NCI-H2107 treated with DMSO at 0.1 percent for 48 hours (cell line): Measurements from ENCODE around the gene RNF183.
A peak's percentile ranks its signal among the peaks of the same experiment; 100 is the strongest.
"Not testable (repeated sequence)": the region's sequence is repeated elsewhere in the genome, so short reads cannot be mapped to it uniquely, and the experiment has no call there.

Experiments used
- DNase-seq: peaks from one replicate; lab custom pipeline; 2025; ENCODE audit not compliant: unreplicated experiment; lab: John Stamatoyannopoulos, UW

Gene RNF183

DNA sequence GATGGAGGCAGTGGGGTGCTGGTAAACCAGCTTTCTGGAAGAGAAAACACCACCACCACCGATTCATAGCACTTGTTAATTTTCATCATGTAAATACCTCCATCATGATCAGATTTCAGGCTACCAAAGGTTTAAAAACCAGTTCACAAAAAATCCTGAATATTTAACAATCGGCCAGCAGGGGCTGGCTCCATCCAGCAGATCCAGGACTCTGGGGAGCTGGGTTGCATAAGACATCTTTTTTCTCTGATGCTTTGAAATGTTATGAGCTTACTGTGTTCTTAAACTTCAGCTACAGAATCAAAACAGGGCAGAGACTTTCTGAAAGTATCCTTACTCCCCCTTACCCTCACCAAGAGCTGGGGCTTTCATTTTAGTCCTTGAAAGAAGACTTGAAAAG lies 14.6 kb upstream of the RNF183 start:
- DNase-seq: no peak

DNA sequence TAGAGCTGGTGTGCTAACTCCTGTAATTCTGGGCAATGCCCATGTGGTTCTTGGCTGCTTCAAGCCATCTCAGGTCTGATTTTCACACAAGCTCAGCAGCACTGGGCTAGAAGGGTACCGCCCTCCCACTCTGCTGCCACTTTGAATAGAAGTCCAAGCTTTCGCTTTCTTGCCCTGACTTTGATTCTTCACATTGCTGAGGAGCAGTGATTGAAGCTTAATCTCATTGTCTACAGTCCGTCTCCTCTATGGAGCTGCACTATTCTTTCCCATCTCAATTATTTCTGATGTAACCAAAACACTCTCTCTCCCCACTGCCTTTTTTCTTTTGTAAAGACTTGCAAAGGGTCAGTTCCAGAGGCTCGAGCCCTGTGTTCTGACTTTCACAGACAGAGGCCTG lies 12.9 kb upstream of the RNF183 start:
- DNase-seq: no peak

GRCh38 chr9:113315231-113315630 lies 12.1 kb upstream of the RNF183 start:
- DNase-seq: no peak

GRCh38 chr9:113313261-113313660 lies 10.1 kb upstream of the RNF183 start:
- no peak for DNase-seq

GRCh38 chr9:113311961-113312360 lies 8.8 kb upstream of the RNF183 start:
- no peak for DNase-seq

DNA sequence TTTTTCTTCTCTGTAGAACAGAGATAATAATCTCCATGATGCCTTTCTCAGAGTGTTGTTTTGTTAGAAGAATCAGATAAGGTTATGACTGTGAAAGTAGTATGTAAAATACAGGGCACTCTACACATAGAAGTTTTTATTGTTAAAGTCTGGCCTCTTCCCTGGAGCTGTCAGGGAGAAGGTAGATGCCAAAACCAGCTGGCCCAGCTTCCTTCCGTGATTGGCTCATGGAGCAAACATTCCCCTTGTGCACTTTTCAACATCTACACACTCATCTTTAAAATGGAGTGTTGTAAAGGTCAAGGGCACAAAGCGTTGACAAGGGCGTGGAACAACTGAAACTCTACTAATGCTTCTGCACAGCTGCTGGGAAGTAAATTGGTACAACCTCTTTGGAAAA lies 7.4 kb upstream of the RNF183 start:
- no peak for DNase-seq

- no peak for DNase-seq
Measured at GRCh38 chr9:113309204-113309813, 6.1 kb upstream of the RNF183 start.

DNA sequence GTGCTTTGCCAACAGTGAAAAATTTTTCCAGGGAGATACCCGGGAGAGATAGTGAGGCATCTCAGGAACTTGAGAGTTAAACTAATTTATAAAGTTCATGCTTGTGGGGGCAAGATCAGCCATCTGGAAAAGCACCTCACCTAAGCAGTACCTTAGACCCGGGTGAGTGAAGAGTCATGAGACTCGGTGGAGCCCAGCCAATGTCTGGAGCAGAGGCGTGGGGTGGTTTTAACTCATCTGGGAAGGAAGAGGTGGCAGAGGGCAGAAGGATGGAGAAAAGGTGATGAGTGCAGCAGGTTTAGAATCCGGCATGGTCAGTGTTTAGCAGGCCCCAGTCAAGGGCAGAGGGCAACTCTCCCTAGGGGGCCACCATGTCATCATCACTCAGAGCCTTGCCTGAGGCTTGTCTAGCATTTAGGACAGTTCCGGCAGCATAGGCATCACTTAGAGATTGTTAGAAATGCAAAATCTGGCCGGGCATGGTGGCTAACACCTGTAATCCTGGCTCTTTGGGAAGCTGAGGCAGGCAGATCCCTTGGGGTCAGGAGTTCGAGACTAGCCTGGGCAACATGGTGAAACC lies 4.3 kb upstream of the RNF183 start:
- no peak for DNase-seq

GRCh38 chr9:113306566-113306965 lies 3.4 kb upstream of the RNF183 start:
- DNase-seq: no peak

DNA sequence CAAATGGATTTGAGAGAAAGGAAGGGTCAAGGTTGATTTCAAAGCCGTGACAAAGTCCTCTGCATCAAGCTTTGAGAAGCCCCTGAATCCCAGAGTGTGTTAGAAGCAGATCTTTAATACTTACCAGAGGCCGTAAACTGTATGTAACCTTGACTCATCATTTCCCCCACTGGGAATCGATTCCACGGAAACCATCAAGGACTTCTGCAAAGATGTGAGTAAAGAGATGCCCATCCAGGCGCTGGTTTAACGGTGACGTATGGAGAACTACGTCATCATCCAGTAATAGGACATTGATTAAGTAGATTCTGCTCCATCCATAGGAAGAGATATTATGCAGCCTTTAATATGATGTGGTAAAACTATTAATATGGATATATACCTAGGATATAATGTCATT lies 1.6 kb downstream of the RNF183 start:
- no peak for DNase-seq

DNA sequence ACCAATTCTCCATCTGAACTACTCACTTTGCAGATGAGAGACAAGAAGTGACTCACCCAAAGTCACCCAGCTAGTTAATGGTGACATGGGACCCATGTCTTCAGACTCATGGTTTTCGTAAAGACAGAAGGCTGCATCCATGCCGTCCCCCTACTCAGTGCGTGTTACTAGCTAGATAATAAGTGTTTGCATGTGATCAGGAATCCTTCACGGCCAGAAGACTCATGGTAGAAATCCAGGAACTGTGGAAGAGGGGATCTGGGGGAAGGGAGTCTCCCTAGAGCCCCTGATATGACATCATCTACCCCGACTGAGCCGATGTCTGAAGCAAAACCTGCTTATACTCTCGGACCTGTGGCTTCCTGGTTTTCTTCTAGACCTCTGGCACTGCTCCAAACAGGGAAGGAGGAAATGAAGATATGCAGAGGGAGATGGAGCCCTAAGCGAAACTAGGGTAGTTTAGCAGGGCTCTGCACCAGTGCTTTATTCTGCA lies 3.3 kb downstream of the RNF183 start:
- peak; percentile 20 for DNase-seq

DNA sequence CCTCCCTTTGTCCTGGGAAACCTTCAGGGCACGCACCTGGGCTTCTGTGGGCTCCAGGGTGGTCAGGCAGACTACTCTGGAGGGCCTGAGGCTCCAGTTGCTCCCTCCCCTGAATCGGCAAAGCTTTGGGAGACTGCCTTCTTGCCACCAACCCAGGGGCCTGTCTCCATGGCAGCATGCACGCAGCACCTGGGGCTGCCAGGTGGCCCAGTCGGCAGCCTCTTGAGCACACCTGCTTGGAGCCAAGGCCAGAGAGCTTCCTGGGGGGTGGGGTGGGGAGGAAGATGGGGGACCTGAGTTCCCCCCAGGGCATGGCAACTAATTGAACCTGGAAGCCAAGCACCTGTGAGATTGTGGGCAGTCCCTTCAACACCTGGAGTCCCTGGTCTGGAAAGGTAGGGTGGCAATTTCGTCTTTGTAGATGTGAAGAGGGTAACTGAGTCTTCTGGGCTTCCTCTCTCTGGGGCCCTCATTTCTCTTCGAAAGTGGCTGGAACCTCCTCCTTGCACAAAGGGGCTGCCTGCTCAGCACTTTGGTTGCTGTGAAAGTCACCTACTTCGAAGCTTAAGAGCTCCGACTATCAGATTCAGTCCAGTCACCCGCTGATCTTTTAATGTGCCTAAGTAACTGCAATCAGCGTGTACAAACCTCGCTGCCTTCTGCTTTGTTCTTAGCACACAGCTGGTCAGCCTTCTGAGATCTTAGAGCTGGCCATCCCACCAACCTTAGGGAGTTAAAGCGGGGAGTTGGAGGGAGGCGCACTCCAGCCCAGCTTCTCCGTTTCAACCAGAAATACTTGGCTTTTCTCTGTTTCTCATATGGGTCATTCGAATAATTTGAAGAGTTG lies 4.0 kb downstream of the RNF183 start:
- DNase-seq: peak; percentile 97

GRCh38 chr9:113298311-113298710 lies 4.9 kb downstream of the RNF183 start:
- DNase-seq: no peak

DNA sequence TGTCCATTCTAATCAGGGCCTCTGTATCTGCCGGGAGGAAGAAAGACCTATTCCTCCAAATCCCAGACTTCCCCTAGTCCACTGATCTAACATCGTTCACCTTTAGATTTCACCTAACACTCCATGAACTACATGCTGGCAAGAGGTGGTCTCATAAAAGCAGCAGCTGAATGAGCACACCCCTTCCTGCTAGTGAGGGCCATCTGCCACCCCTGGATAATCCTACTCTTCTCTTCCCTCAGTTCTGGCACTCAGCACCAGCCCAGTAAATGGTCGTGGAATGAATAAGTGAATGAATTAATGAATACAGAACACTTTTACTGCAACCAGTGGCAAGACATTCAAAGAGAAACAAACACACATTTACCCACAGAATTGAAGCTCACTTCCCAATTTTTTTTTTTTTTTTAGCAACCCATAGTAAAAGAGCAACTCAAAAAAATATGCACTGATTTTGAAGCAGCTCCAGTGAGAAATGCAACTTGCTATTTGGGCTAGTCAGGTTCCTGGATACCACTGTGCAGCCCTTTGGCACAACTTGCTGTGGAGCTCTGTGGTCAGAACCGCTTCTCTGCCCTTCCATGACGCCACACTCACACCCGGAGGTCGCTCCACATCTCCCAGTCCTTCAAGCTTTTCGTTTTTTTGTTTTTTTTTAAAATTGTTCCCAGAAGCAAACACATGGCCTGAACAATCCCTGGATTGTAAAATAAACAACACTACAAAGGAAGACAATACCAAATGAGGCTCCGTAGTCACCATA lies 6.2 kb downstream of the RNF183 start:
- DNase-seq: no peak

DNA sequence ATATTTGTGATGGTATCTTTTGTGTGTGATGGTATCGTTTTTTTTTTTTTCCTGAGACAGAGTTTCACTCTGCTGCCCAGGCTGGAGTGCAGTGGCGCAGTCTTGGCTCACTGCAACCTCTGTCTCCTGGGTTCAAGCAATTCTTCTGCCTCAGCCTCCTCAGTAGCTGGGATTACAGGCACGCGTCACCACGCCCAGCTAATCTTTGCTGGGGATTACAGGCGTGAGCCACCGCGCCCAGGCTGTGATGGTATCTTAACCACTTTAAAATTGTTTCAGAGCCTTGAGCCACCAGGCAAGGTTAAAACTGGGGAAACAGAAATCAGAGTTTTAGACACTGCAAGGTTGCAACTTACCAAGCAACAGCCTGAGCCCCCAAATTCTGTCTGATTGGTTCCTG lies 6.9 kb downstream of the RNF183 start:
- not testable (repeated sequence) for DNase-seq

- DNase-seq: no peak
Measured at GRCh38 chr9:113293285-113293878, 9.8 kb downstream of the RNF183 start.

DNA sequence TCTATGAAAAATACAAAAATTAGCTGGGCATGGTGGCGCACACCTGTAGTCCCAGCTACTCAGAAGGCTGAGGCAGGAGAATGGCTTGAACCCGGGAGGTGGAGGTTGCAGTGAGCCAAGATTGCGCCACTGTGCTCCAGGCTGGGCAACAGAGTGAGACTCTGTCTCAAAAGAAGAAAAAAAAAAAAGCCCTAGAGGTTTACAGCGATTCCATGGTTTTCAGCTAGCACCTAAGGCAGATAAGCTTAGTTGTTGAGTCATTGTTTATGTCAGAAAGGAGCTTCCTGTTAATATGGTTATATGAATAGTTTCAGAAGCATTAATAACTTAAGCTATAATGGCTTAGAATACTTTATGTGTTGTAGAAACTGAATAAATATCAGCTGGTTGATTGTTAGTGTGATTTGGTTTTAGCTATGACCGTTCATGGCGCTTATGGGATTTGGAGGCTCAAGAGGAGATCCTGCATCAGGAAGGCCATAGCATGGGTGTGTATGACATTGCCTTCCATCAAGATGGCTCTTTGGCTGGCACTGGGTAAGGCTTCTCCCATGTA lies 13.0 kb downstream of the RNF183 start:
- no peak for DNase-seq

DNA sequence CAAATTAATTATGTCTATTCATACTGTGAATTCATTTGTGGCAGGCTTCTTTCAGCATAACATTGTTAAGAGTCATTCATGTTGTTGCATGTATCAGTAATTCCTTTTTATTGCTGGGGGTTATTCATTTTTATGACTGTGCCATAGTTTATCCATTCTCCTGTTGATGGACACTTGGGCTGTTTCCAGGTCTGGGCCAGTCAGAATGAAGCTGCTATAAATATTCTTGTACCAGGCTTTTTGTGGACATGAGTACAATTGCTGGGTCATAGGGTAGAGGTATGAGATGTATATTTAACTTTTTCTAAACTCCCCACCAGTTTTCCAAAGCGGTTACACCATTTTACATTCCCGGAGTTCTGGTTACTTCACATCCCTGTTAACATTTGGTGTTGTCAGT lies 14.1 kb downstream of the RNF183 start:
- DNase-seq: no peak

- no peak for DNase-seq
Measured at GRCh38 chr9:113281356-113281755, 21.8 kb downstream of the RNF183 start.

DNA sequence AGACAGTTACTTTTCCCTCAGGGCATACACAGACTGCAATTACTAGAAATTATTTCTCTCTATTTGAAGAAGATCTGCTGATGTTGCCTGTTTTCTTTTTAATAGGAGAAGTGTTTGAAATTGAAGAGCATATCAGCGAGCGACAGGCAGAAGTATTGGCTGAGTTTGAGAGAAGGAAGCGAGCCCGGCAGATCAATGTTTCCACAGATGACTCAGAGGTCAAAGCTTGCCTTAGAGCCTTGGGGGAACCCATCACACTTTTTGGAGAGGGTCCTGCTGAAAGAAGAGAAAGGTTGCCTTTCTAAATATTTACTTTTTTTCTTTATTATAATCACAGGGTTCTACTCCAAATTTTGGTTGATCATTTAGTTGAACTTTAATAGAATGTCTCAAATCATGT lies 24.3 kb downstream of the RNF183 start:
- no peak for DNase-seq
